GM20431 (cell line): ENCODE data around the gene FADS1.

Experiments
- in situ Hi-C: fragments of 300-500 bp; cut with MseI, MboI; formaldehyde crosslinking; loops from one replicate; pipeline ENCODE4 v1.15.0; 2020; ENCODE audit warnings: low sequenced_read_pairs; ENCODE audit not compliant: unreplicated experiment

FADS1 gene

DNA sequence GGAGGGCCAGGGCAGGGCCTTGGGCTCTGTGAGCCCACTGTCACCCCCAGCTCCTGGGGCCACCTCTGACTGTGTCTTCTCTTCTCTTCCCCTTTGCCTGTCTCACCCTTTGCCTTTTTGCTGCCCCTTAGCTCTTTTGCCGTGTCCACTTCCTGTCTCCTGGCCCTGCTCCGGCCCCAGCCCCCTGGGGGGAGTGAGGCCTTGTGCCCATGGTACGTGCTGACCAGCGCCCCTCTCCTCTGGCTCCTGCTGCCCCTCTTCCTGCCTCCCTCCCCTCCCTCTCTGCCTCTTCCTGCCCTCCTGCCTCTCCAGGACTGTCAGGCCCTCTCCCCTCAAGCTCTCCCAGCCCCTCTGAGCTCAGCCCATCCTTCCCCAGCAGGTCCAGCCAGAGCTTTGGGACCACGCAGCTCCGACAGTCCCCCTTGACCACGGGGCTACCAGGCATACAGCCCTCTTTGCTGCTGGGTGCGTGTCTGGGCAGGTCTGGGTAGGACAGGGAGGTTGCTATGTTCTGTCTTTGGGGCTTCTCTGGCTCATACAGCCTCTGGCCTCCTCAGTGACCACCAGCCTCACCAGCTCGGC is 36.1 kb downstream of the FADS1 start:
- in situ Hi-C loops: no loop called here

DNA sequence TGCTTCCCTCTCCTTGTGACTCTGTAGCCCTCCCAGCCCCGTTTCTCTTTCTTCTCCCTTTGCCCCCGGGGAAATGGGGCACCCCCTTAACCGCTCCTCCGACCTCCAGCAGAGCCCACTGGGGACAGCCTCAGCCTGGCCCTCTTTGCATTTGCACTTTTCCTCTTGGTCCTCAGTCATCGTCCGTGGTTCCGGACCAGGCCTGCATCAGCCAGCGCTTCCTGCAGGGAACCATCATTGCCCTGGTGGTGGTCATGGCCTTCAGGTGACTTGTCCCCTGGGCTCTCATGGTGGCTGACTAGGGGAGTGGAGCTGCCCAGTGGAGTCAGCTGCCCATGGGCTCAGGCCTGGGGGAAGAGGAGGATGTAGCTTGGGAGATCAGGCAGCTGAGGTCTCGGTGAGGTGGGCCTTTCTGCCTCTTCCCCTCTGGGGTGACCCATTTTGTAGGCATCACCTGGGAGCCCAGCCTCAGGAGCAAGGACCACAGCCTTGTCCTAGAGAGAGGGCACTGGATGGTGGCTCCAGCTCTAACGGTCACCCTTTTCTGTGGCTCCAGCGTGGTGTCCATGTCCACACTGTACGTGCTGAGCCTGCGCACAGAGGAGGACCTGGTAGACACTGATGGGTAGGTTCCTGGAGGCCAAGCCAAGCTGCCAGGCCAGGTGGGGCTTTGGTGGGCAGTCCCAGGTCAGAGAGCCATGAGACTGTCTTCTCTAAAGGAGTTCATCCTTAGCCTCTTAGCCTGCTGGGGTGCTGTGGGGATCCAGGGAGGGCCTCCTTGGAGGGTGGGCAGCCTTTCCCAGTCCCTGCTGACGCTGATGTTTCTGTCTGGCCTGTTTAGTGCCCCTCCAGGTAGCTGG is 36.9 kb downstream of the FADS1 start:
- in situ Hi-C loops: no loop called here

DNA sequence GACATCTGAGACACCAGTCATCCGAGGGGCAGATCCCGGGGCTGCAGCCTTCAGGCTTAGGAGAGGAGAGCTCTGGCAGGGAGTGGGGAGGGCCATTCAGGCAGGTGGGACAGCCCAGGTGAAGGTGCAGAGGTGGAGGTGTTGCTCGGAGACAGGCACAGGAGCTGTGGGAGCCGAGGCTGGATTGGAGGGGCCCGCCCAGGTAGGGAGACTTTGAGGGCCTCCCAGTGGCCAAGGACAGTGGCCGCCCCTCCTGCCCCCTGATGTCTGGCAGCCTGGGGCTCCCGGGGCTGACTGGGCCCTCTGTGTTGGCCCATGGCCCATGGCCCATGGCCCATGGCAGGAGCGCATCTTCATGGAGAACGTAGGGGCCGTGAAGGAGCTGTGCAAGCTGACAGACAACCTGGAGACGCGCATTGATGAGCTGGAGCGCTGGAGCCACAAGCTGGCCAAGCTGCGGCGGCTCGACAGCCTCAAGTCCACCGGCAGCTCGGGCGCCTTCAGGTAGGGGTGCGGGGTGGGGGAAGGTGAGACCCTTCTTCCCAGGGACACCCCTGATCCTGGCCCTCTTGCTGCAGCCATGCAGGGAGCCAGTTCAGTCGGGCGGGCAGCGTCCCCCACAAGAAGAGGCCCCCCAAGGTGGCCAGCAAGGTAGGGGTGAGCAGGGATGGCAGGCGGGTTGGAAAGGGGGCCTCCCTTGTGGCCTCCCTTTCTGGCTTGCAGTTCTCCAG is 37.7 kb downstream of the FADS1 start:
- in situ Hi-C loops: no loop called here

DNA sequence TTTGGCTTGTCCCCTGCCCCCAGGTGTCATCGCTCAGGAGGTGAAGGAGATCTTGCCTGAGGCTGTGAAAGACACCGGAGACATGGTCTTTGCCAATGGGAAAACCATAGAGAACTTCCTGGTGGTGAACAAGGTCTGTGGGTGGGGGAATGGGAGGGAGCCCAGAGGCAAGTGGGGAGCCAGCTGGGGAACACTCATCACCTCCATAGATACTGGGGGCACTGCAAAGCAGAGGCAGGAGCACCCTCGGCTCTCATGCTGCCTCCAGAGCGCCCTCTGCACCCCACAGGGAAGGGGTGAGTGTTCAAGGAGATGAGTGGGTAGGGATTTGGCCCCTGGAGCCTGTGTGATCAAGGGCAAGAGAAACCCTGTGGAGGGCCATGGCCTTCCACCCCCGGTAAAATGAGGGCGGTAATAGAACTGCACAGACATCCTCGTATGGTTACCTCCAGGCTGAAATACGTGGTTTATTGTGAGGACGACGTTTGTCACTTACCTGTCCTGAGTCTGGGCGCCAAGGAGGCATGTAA is 38.4 kb downstream of the FADS1 start:
- in situ Hi-C loops: no loop called here

- in situ Hi-C loops: no loop called here
Observed at GRCh38 chr11:61777234-61778090, 39.3 kb downstream of the FADS1 start.

- in situ Hi-C loops: no loop called here
Observed at GRCh38 chr11:61776561-61777075, 40.2 kb downstream of the FADS1 start.

DNA sequence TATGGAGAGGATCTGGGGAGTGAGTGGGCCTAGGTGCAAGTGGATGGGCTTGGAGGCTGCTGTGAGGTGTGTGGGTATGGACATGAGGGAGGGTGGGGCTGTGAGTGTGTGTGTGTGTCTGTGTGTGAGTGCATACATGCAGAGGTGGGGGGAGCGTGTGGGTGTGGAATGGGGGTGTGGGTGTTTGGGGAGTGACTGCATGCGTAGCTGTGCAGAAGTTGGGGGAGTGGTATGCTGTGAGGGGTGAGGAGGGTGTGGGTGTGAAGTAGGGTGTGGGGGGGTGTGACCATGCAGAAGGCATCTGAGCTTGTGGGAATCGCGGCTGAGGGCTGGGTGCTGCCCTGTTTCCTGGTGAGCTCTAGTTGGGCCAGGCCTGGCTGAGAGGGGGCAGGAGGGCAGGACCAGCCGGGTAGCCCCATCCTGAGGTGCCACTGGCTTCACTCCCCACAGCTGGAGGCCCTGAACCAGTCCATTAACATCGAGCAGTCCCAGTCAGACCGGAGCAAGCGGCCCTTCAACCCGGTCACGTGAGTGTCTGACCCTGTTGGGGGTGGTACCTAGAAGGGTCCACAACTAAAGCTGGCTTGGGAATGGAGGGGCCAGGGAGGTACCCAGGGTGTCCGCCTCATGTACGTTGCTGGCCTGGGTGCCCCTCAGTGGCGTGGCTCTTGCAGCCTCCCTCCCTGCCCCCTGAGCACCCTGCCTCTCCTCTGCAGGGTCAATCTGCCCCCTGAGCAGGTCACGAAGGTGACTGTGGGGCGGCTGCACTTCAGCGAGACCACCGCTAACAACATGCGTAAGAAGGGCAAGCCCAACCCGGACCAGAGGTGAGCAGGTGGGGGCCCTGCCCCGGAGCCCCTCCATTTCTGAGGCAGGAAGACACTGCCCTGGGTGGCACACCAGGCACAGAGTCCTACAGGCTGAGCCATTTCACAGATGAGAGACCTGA is 40.9 kb downstream of the FADS1 start:
- in situ Hi-C loops: no loop called here

DNA sequence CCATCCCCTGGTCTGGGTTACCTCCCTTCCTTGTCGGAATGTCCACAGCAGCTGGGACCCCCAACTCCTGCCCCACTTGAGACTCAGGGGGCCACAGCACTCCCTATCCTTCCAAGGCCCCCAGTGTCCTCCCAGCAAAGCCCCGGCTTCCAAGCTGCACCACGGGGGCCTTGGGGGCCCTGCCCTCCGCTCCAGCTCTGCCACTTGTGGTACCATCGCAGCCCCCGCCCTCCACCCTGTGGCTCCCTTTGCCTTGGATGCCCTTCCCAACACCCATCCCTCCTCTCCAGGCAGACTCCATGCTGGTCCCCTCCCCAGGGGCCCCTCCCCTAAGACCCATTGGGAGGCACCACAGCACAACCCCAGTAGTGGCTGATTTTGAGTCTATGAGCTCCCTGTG is 41.7 kb downstream of the FADS1 start:
- in situ Hi-C loops: no loop called here

DNA sequence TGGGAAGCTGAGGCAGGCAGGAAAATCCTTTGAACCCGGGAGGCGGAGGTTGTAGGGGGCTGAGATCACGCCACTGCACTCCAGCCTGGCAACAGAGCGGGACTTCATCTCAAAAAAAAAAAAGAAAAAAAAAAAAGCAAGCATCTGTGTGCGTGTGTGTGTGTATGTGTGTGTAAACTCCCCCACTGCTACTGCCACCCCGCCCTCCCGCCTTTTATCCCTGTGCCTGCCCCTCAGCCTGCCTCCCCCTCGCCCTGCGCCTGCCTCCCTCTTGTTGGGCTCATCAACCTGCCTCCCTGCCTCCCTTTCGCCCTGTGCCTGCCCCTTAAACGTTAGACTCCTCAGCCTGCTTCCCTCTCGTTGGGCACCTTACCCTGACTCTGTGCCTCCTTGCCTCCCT is 42.4 kb downstream of the FADS1 start:
- in situ Hi-C loops: no loop called here

GRCh38 chr11:61773809-61774208 is 43.0 kb downstream of the FADS1 start:
- in situ Hi-C loops: no loop called here

DNA sequence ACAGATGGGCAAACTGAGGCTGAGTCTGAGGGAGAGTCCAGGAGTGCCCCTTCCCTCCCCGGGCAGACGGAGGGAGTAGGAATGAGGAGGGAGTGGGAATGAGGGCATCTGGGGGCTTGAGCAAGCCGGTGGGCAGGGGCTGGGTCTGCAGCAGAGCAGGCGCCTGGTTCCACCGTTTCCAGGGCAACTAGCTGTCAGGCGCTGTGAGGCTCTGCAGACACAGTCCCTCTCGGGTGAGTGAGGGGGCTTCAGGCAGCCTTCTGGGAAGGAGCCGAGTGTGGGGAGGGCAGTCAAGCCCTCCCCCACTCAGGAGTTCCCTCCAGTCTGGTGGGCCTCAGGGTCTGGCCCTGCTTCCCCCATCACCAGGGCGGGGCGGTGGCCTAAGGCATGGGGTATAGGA is 43.4 kb downstream of the FADS1 start:
- in situ Hi-C loops: no loop called here

DNA sequence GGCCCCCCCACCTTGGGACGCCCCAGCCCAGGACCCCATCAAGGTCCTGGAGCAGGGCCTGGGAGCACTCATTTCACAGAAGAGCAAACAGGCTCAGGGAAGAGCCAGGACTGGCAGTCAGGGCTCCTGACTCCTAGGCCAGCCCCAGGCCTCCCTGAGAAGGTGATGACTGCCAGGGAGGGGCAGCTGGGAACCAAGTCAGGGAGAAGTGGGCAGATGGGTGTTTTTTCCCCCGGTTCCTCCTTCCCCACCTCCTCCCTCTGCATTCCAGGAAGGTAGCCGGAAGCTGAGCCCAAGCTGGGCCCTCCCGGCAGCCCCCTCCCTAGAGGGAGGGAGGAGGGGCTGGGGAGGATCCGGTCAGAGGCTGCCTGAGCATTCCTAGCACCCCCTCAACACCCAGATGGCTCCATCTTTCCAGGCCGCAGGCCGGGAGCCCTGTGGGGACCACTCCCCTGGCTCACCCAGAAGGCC is 44.8 kb downstream of the FADS1 start:
- in situ Hi-C loops: no loop called here

DNA sequence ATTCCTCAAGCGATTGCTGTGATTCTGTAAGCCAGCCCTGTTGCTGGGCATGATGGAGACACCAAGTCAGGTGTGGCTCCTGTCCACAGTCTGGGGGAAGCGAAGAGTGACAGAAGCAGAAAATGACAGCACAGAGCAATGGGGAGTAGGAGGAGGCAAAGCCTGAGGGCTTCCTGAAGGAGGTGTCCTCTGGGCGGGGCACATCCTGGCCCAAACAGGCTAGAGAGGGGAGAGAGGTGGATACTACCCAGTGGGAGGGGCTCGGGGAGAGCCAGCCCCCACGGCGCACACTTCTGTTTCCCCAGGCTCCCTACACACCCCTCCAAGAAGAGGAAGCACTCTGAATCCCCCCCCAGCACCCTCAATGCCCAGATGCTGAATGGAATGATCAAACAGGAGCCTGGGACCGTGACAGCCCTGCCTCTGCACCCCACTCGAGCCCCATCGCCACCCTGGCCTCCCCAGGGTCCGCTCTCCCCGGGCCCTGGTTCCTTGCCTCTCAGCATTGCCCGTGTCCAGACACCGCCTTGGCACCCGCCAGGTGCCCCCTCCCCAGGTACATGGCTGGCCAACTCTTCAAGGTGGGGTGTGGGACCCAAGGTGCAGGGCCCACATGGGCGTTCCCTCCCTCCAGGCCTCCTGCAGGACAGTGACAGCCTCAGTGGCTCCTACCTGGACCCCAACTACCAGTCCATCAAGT is 45.5 kb downstream of the FADS1 start:
- in situ Hi-C loops: no loop called here

GRCh38 chr11:61769946-61770683 is 46.7 kb downstream of the FADS1 start:
- in situ Hi-C loops: no loop called here

DNA sequence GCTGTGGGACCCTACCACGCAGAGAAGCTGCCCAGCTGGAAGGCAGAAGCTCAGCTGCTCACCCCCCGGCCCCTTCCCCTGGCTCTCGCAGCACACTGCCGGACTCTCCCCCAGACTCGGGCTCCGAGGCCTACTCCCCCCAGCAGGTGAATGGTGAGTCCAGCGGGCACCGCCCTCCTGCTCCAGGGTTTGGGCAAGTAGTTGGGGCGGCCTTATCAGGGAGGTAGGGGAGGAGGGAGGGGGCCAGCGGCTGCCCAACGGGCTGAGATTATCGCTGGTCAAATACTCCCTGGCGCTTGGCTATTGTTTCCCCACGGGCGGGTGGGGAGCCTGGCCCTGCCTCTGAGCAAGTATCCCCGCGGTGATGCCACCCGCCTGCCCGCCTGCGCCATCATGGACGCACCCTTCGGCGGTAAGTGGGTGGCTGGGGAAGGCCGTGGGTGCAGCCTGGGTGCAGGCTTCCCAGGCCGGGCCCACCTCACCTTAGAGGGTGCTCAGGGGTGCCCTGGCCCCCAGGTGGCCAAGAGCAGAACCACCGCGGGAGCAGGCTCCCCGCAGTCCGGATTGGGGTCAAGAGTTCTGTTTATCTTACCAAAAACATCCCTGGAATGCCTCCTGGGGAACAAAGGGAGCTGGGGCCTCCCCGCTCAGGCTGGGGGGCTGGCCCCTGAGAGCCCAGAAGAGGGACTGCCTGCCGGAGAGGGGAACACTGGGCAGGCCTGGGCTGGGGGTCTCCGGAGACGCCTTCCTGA is 47.5 kb downstream of the FADS1 start:
- in situ Hi-C loops: no loop called here

GRCh38 chr11:61768376-61769076 is 48.3 kb downstream of the FADS1 start:
- in situ Hi-C loops: no loop called here
